Right lobe of liver (tissue), 4 donors: ENCODE data around the gene JAKMIP1.

Experiments
- POLR2A ChIP-seq: fragments of 450-650 bp; IDR thresholded peaks from one replicate; pipeline ENCODE4 v1.6.1; 2017; ENCODE audit warnings: antibody characterized with exemption, mild to moderate bottlenecking
- TF ChIP-seq, protein P1 (sequence below), 4 donors: fragments of 200-600 bp in 3 of 4; fragments of 450-650 bp in 1 of 4; IDR thresholded peaks; one replicate each; pipeline versions ENCODE4 v1.5.1 to v1.8.0; 2016 to 2022; ENCODE audit warnings: antibody characterized with exemption in 4 of 4, mild to moderate bottlenecking in 2 of 4
- donor health status: DM: no; HTN: no; CAD: no.
- donor health status: DM: no; HTN: no; CAD: no.
- donor health status: DM: no; HTN: yes; CAD: no.

DNA sequence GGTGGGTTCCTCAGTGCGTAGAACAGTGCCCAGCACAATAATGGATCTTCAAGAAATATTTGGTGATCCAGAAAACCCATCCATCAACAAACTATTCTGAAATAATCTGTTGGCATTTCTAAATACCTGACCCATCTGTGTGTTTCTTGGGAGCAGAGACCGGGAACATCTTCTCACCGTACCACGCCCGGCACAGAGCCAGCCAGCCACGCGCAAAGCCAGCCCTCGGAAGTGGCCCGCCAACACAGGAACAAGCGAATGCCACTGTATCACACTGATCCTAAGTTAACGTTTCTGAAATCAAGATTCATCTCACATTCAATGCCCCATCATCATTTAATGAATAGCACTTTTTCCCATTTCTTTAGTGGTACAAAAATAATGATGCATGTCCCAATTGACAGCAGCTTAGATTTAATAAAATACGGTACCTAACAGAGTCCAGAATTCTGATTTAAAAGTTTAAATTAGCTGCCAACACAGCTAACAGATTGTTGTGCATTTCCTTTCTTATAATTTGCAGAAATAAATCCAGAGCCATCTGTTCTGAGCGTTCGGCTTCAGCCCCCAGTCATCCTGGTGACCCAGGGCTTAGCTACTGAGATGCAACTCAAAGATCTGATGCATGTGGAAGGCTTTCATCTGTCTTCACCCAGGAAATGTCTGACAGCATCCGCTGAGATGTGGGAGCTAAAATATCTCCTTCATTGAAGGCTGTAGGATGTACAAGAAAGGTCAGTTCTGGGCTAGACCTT is 44.2 kb downstream of the JAKMIP1 start:
- TF ChIP-seq, protein P1, sequence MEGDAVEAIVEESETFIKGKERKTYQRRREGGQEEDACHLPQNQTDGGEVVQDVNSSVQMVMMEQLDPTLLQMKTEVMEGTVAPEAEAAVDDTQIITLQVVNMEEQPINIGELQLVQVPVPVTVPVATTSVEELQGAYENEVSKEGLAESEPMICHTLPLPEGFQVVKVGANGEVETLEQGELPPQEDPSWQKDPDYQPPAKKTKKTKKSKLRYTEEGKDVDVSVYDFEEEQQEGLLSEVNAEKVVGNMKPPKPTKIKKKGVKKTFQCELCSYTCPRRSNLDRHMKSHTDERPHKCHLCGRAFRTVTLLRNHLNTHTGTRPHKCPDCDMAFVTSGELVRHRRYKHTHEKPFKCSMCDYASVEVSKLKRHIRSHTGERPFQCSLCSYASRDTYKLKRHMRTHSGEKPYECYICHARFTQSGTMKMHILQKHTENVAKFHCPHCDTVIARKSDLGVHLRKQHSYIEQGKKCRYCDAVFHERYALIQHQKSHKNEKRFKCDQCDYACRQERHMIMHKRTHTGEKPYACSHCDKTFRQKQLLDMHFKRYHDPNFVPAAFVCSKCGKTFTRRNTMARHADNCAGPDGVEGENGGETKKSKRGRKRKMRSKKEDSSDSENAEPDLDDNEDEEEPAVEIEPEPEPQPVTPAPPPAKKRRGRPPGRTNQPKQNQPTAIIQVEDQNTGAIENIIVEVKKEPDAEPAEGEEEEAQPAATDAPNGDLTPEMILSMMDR (IDR thresholded peaks at IDR 0.05): no peak
- no peak for TF ChIP-seq POLR2A
